ENCODE measurements around the gene OR51B4. TPM values are rescaled to one million over a fixed set of nuclear protein-coding genes. Genes with fewer than 3 reads are reported as not detected.

The OR51B4 gene
- total RNA-seq, 6 donors from 2014 or later: 0.27 TPM; not detected in 5

DNA sequence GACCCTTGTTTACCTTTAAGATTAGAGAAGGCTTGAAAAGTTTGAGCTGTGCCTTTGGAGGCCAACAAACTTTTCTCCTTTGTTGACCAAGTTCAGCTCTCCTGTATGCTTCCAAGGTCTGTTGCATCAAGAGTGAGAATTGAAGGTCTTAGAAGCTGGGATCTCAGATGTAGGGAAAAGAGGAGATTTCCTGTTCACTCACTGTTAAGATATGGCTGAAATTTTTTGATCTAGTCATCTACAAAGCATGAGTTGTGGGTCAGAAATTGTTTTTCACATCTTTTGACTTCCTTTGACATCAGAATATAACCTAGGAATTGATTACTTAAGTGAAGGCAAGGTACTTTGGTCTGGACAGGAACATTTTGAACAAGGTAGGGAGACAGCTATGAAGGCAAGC is 12.1 kb downstream of the OR51B4 start:
- DNase-seq: no peak
- ATAC-seq (ENCODE audit: low FRiP score in 2 of 2): no peak
- no peaks in the 10 kb centered on the region for H3K27me3 ChIP-seq
- no peak overlapping the region for H3K4me3 ChIP-seq
- TF ChIP-seq POLR2A (IDR thresholded peaks at IDR 0.05) (no peak), EP300 (IDR thresholded peaks at IDR 0.05) (no peak), POLR2AphosphoS5 (IDR thresholded peaks at IDR 0.05) (no peak)
- TF ChIP-seq, protein P1, sequence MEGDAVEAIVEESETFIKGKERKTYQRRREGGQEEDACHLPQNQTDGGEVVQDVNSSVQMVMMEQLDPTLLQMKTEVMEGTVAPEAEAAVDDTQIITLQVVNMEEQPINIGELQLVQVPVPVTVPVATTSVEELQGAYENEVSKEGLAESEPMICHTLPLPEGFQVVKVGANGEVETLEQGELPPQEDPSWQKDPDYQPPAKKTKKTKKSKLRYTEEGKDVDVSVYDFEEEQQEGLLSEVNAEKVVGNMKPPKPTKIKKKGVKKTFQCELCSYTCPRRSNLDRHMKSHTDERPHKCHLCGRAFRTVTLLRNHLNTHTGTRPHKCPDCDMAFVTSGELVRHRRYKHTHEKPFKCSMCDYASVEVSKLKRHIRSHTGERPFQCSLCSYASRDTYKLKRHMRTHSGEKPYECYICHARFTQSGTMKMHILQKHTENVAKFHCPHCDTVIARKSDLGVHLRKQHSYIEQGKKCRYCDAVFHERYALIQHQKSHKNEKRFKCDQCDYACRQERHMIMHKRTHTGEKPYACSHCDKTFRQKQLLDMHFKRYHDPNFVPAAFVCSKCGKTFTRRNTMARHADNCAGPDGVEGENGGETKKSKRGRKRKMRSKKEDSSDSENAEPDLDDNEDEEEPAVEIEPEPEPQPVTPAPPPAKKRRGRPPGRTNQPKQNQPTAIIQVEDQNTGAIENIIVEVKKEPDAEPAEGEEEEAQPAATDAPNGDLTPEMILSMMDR (IDR thresholded peaks at IDR 0.05): no peak
- H3K27ac ChIP-seq: no peak overlapping the region
- H3K36me3 ChIP-seq: no peaks in the 10 kb centered on the region
- H3K9me3 ChIP-seq: no peaks in the 10 kb centered on the region
- no peaks in the 10 kb centered on the region for H3K4me1 ChIP-seq

DNA sequence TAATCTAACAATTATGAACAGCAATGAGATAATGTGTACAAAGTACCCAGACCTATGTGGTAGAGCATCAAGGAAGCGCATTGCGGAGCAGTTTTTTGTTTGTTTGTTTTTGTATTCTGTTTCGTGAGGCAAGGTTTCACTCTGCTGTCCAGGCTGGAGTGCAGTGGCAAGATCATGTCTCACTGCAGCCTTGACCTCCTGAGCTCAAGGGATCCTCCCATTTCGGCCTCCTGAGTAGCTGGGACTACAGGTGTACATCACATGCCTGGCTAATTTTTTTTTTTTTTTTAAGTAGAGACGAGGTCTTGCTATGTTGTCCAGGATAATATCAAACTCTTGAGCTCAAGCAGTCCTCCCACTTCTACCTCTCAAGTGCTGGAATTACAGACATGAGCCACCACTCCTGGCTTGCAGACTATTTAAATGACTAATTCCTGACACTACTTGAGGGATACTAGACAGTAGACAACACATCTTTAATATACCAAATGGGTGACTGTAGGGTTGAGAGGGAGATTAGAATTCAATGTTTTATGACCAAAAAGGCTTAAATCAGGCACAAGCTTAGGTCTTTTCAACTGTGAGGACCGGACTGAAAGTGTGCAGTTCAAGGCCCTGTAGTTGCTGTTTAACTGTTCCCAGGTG is 12.7 kb downstream of the OR51B4 start:
- Histone ChIP-seq H3K4me3 (no peak overlapping the region), H3K36me3 (no peaks in the 10 kb centered on the region), H3K27ac (no peak overlapping the region), H3K9me3 (no peaks in the 10 kb centered on the region), H3K27me3 (no peaks in the 10 kb centered on the region), H3K4me1 (no peaks in the 10 kb centered on the region)
- no peak for DNase-seq
- TF ChIP-seq EP300 (IDR thresholded peaks at IDR 0.05) (no peak), POLR2A (IDR thresholded peaks at IDR 0.05) (no peak), POLR2AphosphoS5 (IDR thresholded peaks at IDR 0.05) (no peak)
- TF ChIP-seq, protein P1 (IDR thresholded peaks at IDR 0.05): no peak
- WGBS, 2 donors: 83% methylated on average over 6 of the region's 6 CpGs
- ATAC-seq (ENCODE audit: low FRiP score in 2 of 2): no peak

DNA sequence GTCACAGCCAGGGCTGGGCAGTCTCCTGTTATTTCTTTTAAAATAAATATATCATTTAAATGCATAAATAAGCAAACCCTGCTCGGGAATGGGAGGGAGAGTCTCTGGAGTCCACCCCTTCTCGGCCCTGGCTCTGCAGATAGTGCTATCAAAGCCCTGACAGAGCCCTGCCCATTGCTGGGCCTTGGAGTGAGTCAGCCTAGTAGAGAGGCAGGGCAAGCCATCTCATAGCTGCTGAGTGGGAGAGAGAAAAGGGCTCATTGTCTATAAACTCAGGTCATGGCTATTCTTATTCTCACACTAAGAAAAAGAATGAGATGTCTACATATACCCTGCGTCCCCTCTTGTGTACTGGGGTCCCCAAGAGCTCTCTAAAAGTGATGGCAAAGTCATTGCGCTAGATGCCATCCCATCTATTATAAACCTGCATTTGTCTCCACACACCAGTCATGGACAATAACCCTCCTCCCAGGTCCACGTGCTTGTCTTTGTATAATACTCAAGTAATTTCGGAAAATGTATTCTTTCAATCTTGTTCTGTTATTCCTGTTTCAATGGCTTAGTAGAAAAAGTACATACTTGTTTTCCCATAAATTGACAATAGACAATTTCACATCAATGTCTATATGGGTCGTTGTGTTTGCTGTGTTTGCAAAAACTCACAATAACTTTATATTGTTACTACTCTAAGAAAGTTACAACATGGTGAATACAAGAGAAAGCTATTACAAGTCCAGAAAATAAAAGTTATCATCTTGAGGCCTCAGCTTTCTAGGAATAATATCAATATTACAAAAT is 13.4 kb downstream of the OR51B4 start:
- no peak overlapping the region for H3K4me3 ChIP-seq
- DNase-seq: no peak
- ATAC-seq (ENCODE audit: low FRiP score in 2 of 2): no peak
- TF ChIP-seq POLR2AphosphoS5 (IDR thresholded peaks at IDR 0.05) (no peak), EP300 (IDR thresholded peaks at IDR 0.05) (no peak), POLR2A (IDR thresholded peaks at IDR 0.05) (no peak)
- TF ChIP-seq, protein P1 (IDR thresholded peaks at IDR 0.05): no peak
- 73 to 76% methylated on average over 7 of the region's 7 CpGs for WGBS, 2 donors
- H3K4me1 ChIP-seq: no peaks in the 10 kb centered on the region
- no peak overlapping the region for H3K27ac ChIP-seq
- no peaks in the 10 kb centered on the region for H3K27me3 ChIP-seq
- H3K36me3 ChIP-seq: no peaks in the 10 kb centered on the region
- no peaks in the 10 kb centered on the region for H3K9me3 ChIP-seq

DNA sequence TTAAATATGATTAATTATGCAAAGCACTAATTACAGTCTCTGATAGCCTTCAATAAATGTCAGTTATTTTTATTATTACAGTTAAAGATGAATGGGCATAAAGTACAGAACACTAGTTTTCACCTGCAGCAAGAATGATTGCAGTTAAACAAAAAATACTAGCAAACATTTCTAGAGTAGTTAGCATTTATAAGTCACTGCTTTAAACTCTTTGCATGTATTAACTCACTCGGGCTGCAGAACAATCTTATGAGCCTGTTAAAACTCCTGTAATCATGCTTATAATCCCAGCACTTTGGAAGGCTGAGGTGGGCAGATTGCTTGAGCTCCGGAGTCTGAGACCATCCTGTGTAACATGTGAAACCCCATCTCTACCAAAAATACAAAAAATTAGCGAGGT is 14.8 kb downstream of the OR51B4 start:
- Histone ChIP-seq H3K4me3 (no peak overlapping the region), H3K27me3 (no peaks in the 10 kb centered on the region), H3K9me3 (no peaks in the 10 kb centered on the region), H3K4me1 (no peaks in the 10 kb centered on the region), H3K36me3 (no peaks in the 10 kb centered on the region), H3K27ac (no peak overlapping the region)
- DNase-seq (no peak), ATAC-seq (ENCODE audit: low FRiP score in 2 of 2) (no peak)
- 77 to 78% methylated on average over 3 of the region's 3 CpGs for WGBS, 2 donors
- TF ChIP-seq, protein P1 (IDR thresholded peaks at IDR 0.05): no peak

DNA sequence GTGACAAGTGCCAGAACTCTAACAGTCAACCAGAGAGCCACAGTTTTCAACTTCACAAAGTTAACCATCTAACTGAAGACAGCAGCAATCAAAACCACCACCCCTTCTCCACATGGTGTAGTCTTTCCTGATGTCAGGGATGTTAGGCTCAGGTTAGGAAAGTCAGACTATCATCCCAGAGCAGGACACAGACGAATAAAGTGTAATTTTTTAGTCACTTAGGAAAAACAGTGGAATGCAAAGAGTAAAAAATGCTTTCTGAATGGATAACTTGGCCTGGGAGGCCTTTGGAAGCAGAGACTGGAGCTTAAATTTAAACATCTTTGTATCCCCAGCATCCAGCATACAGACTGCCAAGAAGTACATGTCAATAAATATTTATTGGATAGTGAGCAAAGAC is 15.4 kb downstream of the OR51B4 start:
- H3K27me3 ChIP-seq: no peaks in the 10 kb centered on the region
- no peak overlapping the region for H3K27ac ChIP-seq
- WGBS, 2 donors: 41 to 55% methylated on average over 1 of the region's 1 CpG
- H3K4me3 ChIP-seq: no peak overlapping the region
- H3K9me3 ChIP-seq: no peaks in the 10 kb centered on the region
- ATAC-seq (ENCODE audit: low FRiP score in 2 of 2) (no peak), DNase-seq (no peak)
- H3K36me3 ChIP-seq: no peaks in the 10 kb centered on the region
- no peaks in the 10 kb centered on the region for H3K4me1 ChIP-seq
- TF ChIP-seq POLR2AphosphoS5 (IDR thresholded peaks at IDR 0.05): no peak
